ENCODE measurements around the gene RNF38. TPM values are rescaled to one million over a fixed set of nuclear protein-coding genes. Genes with fewer than 3 reads are reported as not detected.
A peak's percentile ranks its signal among the peaks of the same experiment; 100 is the strongest.

RNF38 gene
- total RNA-seq, 6 experiments from 2014 or later = 6.8 to 13.5 (median 11.9) TPM

DNA sequence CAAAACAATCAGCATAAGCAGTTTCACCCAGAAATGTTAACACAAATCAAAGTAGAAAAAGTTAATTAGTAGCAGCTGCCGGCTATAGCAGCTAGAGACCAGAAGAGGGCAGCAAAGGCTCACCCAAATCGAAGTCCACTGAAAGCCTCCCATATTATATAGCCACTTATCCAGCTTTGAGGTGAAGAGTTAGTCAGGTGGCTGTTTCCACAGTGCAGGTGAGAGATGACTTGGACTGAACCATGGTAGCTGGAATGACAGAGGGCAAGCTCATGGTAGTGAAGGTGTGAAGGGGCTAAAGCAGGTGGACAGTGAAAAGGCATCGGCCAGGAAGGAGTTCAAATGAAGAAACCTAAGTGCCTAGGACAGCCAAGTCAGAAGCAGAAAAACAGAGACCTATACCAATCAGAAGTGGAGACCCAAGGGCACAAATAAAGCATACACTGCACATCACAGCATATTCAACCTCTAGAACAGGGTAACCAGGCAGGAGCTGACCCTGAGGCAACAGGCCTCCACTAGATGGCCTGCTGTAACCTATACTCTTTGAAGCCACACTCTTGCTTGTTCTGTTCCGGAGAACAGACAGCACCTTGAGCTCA lies 7.2 kb upstream of the RNF38 start:
- 34% methylated on average over 4 of the region's 4 CpGs for WGBS (ENCODE audit: insufficient coverage, low coverage, low lambda C conversion rate, missing lambda C conversion rate)

DNA sequence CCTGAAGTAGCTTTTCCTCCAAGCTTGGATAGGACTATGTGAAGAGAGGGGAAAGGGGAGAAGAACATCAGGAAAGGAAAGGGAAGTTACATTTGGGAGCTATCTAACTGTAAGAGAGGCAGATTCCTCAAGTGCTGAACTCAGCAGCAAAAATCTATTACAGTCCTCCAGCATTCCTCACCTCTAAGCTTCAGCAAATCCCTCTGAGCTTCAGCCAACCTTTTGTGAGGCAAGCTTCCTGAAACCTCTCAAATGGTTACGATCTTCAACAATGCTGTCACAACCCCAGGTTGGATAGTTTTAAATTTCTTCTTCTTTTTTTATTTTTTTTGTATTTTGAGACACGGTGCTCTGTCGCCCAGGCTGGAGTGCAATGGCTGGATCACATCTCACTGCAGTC lies 2.5 kb upstream of the RNF38 start:
- no peaks in the 10 kb centered on the region for H3K27me3 ChIP-seq
- WGBS (ENCODE audit: insufficient coverage, low coverage, low lambda C conversion rate, missing lambda C conversion rate) = 52% methylated on average over 3 of the region's 3 CpGs
- H3K36me3 ChIP-seq = no peaks in the 10 kb centered on the region
- intact Hi-C loops (cut with DNase I) = loop anchor here (5.0 to 10.0 kb wide), 2 partner anchors 50 to 152 kb away; no protein-coding TSS in a partner anchor
- H3K4me3 ChIP-seq = no peak overlapping the region
- ATAC-seq (no peak), DNase-seq (no peak)
- no peak for TF ChIP-seq POLR2A (IDR thresholded peaks at IDR 0.05)
- TF ChIP-seq, protein P1, sequence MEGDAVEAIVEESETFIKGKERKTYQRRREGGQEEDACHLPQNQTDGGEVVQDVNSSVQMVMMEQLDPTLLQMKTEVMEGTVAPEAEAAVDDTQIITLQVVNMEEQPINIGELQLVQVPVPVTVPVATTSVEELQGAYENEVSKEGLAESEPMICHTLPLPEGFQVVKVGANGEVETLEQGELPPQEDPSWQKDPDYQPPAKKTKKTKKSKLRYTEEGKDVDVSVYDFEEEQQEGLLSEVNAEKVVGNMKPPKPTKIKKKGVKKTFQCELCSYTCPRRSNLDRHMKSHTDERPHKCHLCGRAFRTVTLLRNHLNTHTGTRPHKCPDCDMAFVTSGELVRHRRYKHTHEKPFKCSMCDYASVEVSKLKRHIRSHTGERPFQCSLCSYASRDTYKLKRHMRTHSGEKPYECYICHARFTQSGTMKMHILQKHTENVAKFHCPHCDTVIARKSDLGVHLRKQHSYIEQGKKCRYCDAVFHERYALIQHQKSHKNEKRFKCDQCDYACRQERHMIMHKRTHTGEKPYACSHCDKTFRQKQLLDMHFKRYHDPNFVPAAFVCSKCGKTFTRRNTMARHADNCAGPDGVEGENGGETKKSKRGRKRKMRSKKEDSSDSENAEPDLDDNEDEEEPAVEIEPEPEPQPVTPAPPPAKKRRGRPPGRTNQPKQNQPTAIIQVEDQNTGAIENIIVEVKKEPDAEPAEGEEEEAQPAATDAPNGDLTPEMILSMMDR (IDR thresholded peaks at IDR 0.05) = no peak
- H3K9me3 ChIP-seq = no peaks in the 10 kb centered on the region
- H3K27ac ChIP-seq = peak overlapping the region in 2 of 3 donors; percentile 72 to 89
- H3K4me1 ChIP-seq = peaks cover 0 to 24% (median 7%) of the 10 kb centered on the region in 4 donors

More for the DNA sequence above, 7.2 kb upstream of the RNF38 start:
- Histone ChIP-seq H3K4me1 (peaks cover 0 to 7% (median 3%) of the 10 kb centered on the region in 4 donors), H3K27me3 (no peaks in the 10 kb centered on the region), H3K4me3 (no peak overlapping the region), H3K36me3 (no peaks in the 10 kb centered on the region), H3K27ac (no peak overlapping the region), H3K9me3 (no peaks in the 10 kb centered on the region)
- DNase-seq = peak in 2 of 3 donors; percentile 29 to 59
- TF ChIP-seq, protein P1 (IDR thresholded peaks at IDR 0.05) = peak; percentile 78 to 98 (median 88)
- no peak for TF ChIP-seq POLR2A (IDR thresholded peaks at IDR 0.05)
- peak; percentile 89 to 95 (median 94) for ATAC-seq
- intact Hi-C loops (cut with DNase I) = loop anchor here (5.0 to 10.0 kb wide), 3 partner anchors 35 to 148 kb away; no protein-coding TSS in a partner anchor

DNA sequence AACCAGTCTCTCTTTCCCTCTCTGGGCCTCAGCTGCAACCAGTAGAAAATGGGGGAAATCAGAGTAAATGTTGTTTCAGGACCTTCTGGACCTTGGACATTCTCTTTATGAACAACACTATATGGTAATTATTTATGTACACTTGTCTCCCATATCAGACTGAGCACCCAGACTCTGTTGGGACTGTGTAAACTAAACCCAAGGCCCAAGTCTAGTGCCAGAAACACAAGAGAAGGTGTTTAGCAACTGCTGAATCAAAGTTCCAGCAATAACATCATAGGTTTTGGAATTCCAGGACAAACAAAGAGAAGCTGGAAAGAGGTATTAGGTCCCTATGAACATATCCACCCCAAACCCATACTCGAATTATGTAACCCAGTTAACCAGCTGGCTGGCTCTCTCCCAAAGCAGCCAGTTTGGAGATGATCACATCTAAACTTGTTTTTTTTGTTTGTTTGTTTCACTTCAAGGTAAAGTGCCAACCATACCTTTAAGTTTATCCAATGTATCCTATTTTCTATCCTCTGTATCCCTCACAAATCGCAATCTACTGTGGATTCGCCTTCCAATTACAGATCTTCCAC lies 1.9 kb upstream of the RNF38 start:
- no peak overlapping the region for H3K4me3 ChIP-seq
- DNase-seq (peak in 1 of 3 donors; percentile 71), ATAC-seq (peak; percentile 4 to 41 (median 18))
- TF ChIP-seq, protein P1 (IDR thresholded peaks at IDR 0.05) = no peak
- no peak for TF ChIP-seq POLR2A (IDR thresholded peaks at IDR 0.05)
- H3K27ac ChIP-seq = peak overlapping the region; percentile 36 to 89 (median 72)
- WGBS (ENCODE audit: insufficient coverage, low coverage, low lambda C conversion rate, missing lambda C conversion rate) = 48% methylated on average over 3 of the region's 3 CpGs
- H3K36me3 ChIP-seq = no peaks in the 10 kb centered on the region
- no peaks in the 10 kb centered on the region for H3K27me3 ChIP-seq
- intact Hi-C loops (cut with DNase I) = loop anchor here (5.0 to 10.0 kb wide), 2 partner anchors 50 to 153 kb away; no protein-coding TSS in a partner anchor
- peaks cover 0 to 24% (median 7%) of the 10 kb centered on the region in 4 donors for H3K4me1 ChIP-seq
- no peaks in the 10 kb centered on the region for H3K9me3 ChIP-seq

DNA sequence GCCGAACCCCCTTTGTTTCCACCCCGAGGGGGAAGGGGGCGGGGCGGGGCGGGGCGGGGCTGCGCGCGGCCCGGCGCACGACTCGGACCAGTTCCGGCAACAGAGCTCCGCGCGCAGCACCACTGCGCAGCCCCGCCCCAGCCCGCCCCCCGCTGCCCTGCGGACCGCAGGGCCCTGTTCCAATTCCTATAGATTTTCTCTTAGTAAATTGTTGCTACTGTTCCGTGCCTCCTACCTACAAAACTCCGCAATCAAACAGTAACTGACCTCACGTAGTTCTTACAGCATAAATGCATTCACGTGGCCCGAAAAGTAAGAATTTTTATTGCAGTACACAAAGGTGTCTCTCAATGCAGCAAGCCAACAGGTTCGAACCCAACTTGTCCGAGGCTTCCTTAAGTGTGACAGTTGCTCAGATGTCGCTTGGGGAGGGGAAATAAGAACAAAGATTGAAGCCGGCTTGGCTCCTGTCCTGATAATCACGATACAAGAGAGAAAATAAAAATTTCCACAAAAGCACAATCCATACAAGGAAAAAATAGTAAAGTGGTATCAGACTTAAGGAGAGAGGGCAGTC lies 1.2 kb upstream of the RNF38 start:
- Histone ChIP-seq H3K27ac (peak overlapping the region; percentile 72 to 89 (median 80)), H3K27me3 (no peaks in the 10 kb centered on the region), H3K9me3 (no peaks in the 10 kb centered on the region), H3K4me1 (peaks cover 0 to 24% (median 7%) of the 10 kb centered on the region in 4 donors), H3K36me3 (no peaks in the 10 kb centered on the region), H3K4me3 (peak overlapping the region; percentile 56 to 77 (median 67))
- ATAC-seq = peak; percentile 75 to 85 (median 78)
- DNase-seq = no peak
- 0% methylated on average over 10 of the region's 33 CpGs for WGBS (ENCODE audit: insufficient coverage, low coverage, low lambda C conversion rate, missing lambda C conversion rate)
- intact Hi-C loops (cut with DNase I) = loop anchor here (5.0 to 10.0 kb wide), 2 partner anchors 51 to 154 kb away; no protein-coding TSS in a partner anchor
- TF ChIP-seq, protein P1 (IDR thresholded peaks at IDR 0.05) = no peak
- TF ChIP-seq POLR2A (IDR thresholded peaks at IDR 0.05) = no peak
